Activated CD8-positive, alpha-beta memory T cell treated with anti-CD3 and anti-CD28 coated beads for 1 hour (primary cell): ENCODE measurements around the gene MGAT1.
"Not testable (repeated sequence)": the region's sequence is repeated elsewhere in the genome, so short reads cannot be mapped to it uniquely, and the experiment has no call there.

ENCODE experiments used
- DNase-seq, 2 donors: peaks; one replicate each; pipeline ENCODE4 v3.0.0-alpha.2; 2020; ENCODE audit warnings: low read depth in 1 of 2; ENCODE audit errors: extremely low read depth in 1 of 2

The MGAT1 gene

GRCh38 chr5:180786531-180787398 lies 15.8 kb downstream of the MGAT1 start:
- no peak for DNase-seq

DNA sequence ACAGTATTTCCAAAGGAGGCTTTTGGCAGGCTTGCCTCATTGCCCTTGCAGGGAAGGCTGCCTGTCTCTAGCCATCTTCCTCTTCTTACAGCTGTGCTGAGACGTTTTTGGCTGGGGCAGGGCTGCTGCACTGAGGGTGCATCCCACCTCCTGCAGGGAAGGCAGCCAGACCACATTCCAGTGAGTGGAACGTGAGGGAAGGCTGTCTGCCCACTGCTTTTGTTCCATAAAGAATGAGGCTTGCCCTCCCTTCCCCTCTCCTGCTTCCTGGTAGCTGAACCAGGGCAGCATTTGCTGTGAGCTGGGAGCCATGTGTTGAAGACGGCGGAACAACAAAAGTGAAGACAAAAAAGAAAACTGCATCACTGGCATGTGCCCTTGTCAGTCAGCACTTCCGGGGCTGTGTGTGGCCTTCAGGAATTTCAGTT lies 16.8 kb downstream of the MGAT1 start:
- DNase-seq: no peak

- DNase-seq: no peak
Observed at GRCh38 chr5:180785121-180785781, 17.4 kb downstream of the MGAT1 start.

DNA sequence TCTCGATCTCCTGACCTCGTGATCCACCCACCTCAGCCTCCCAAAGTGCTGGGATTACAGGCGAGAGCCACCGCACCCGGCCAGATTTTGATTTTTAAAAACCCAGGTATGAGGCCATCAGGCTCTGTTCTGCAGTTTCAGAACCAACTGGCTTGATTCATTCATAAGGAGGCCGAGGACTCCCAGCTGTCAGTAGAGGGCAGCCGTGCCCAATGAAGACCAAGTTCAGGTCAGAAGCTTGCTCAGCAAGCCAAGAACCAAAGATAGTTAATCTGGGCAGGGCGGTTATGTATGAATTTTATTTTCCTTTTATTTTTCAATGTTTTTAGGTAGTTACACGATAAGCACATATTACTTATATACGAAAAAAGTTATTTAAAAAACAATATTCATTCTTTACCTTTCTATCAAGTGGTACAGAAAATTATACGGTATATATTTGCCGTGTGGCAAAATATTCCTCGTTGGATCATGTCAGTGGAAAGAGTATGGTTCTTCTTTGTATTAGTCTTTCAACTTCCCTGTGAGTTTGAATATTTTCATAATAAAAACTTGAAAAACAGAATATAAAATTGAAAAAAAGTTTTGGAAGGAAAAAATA lies 18.0 kb downstream of the MGAT1 start:
- DNase-seq: peak; percentile 46 to 47

DNA sequence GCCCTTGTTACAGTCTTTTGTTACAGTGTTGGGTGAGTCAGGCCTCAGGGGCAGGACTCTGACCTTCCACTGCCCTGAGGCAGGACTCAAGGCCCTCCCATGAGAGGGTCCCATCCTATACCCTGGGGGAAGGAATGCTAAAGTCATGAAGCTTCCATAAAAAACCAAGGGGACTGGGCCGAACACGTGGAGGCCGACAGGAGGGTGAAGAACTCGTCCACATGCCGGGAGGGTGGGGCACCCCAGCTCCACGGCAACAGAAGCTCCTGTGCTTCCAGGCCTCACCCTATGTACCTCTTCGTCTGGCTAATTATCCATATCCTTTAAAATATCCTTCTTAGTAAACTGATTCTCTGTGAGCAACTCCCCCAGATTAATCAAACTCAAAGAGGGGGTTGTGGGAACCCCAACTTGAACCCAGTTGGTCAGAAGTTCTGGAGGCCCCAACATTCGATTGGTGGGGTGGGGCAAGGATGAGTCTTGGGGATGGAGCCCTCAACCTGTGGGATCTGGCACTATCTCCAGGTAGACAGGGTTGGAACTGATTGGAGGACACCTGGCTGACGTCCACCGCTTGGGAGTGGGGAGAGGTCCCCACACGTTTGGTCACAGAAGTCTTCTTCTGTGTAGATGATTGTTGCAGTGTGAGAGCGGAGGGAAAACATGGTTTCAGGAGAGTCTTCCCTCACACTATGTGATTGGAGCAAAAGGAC lies 19.1 kb downstream of the MGAT1 start:
- DNase-seq: no peak

DNA sequence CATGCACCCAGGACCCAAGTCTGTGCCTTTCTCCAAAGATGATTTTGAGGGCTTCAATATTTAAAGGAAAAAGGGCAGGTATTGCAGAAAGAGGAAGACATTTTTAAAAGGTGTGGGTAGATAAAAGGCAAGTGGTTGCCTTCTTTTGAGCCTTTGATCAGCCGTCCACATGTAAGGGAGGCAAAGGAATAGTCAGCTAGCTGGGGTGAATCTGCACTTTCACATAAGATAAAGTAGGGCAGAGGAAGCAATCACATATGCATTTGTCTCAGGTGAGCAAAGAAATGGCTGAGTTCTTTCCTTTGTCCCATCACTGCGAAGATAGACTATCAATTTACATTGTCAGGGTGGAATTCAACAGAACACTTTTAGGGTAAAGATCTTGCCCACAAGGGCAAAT lies 19.9 kb downstream of the MGAT1 start:
- DNase-seq: no peak

GRCh38 chr5:180781900-180782326 lies 20.7 kb downstream of the MGAT1 start:
- DNase-seq: not testable (repeated sequence)

DNA sequence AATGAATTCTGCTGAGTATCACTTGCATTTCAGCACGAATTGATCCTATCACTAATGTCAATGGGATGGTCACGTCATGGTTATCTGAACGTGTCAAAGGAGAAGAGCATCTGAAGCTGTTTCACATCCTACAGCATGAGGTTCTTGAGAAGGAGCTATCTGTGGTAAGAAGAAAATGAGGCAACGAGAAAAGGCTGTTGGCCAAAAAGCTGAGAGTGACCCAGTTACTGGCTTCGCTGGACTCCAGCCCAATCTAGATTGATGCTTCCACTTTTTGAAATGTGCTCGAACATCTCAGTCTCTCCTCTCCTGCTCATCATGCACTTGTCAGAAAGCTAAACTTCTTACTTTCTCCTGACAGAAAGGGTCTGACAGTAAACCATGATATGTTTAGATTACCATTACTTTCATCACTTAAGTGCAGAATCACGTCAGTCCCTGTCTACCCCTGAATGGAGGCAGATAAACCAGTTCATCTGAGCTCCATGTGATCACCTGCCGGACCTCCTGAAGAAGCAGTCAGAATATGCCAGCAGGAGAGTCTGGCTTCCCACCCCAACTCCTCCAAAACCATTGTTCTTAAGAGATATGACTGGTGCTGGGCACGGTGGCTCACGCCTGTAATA lies 22.5 kb downstream of the MGAT1 start:
- DNase-seq: no peak

DNA sequence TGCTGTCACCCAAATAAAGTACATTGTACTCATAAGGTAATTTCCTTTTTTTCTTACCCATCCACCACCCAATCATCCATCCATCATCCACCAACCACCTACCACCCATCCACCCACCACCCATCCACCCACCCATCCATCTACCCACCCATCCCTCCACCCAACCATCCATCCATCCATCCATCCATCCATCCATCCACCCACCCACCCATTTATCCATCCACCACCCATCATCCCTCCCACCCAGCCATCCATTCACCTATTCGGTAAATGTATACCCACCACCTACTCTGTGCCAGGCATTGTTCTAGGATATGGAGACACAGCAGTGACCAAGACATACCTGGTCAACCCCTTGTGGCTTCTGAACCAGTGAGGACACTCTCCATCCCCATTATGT lies 25.1 kb downstream of the MGAT1 start:
- no peak for DNase-seq

DNA sequence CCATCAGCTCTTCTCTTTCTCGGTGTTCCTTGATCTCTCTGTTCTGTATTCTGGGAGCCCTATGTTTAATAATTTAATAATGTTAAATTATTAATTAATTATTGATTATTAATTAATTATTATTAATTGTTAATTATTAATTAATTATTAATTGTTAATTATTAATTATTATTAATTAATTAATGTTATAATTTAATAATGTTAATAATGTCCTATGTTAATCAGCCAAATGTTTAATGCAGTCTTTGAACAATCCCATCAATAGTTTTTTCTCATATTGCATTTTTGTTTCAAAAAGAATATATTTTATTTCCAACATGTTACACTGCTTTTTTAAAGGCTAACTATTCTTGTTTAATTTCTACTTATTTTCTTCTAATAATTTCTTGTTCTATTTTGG lies 26.2 kb downstream of the MGAT1 start:
- no peak for DNase-seq

- no peak for DNase-seq
Observed at GRCh38 chr5:180775624-180776023, 27.0 kb downstream of the MGAT1 start.

DNA sequence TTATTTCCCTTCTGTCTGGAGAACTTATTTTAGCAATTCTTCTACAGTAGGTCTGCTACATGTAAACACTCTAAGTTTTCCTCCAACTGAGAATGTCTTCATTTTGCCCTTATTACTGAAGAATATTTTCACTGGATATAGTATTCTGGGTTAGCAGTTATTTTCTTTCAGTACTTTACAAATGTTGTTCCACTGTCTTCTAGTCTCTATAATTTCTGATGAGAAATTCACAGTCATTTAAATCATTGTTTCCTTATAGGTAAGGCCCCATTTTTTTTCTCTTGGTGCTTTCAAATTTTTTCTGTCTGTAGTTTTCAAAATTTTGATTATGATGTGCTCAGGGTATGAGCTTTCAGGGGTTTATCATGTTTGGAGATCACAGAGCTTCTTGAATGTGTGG lies 30.8 kb downstream of the MGAT1 start:
- DNase-seq: no peak

DNA sequence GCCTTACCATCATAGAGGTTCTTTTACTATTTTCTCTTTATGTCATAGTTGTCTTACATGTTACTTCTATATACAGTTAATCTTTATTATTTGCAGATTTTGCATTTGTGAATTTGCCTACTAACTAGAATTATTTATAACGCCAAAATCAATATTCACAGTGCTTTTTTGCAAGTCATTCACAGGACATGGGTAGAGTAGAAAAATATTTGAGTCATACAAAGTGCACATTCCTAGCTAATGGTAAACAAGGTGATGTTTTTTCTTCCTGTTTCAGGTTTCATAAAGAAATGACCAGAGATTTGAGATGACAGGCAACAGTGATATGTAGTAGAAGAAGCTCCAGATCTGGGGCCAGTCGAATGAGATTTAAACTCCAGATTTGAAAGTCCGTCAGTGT lies 32.8 kb downstream of the MGAT1 start:
- no peak for DNase-seq

- DNase-seq: no peak
Observed at GRCh38 chr5:180755601-180756000, 47.0 kb downstream of the MGAT1 start.

DNA sequence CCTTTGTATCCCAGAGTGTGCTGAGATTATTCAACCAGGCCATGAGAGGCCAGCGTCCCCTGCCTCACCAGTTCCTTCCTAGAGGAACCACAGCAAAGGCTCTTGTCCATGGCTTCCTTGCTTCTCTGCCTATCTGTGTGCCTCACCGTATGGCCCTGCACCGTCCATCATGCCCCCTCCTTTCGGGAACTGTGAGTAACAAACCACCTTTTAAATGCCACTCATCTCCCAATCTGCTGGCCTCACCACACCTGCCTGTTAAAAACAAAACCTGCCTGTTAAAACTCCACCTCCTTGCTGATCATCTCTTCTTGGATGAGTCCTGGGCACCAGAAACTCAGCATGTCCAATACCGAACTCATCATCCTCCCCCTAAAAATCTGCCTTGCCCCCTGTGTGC lies 58.4 kb downstream of the MGAT1 start:
- no peak for DNase-seq

DNA sequence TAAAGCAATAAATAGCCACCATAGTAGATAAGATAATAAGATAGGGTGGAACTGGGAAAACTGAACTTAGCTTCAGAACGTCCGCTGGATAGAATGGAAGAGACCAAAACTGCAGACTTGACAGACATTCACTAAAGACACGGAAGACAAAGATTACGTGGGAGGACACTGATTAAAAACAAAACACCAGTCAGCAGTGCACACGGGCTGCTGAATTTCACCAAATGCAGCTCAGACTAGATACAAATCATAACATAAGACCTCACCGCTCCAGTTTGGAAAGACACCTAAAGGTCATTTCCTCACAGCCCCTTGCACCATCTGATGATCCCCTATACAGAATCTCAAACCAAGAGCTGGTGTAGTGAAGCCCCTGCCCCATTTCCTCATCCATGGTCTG lies 59.9 kb downstream of the MGAT1 start:
- DNase-seq: no peak

GRCh38 chr5:180740953-180741352 lies 61.7 kb downstream of the MGAT1 start:
- not testable (repeated sequence) for DNase-seq

- no peak for DNase-seq
Observed at GRCh38 chr5:180739958-180740357, 62.6 kb downstream of the MGAT1 start, which contains the start of gene OR2Y1. Gene OR2Y1 (minus strand): TSS chr5:180740058. CDS start chr5:180740058, 0 bp downstream.

DNA sequence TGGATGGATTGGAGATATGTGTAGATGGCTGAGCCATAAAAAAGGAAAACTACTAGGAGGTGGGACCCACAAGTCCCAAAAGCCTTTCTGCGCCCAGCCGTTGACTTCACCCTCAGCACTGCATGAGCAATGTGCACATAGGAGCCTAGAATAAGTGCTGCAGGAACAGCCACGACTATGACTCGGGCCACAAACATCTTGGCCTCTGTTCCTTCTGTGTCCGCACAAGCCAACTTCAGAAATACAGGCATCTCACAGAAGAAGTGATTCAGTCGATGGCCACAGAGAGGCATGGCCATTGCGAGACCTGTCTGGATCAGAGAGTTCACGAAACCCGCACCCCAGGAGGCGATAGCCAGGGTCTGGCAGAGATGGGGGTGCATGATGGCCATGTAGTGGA lies 63.3 kb downstream of the MGAT1 start:
- DNase-seq: no peak

- no peak for DNase-seq
Observed at GRCh38 chr5:180736536-180736935, 66.1 kb downstream of the MGAT1 start.
